Ovary (tissue), 3 donors: ENCODE measurements around the gene GRIK1.

Source experiments
- CTCF ChIP-seq, 3 donors: fragments of 450-650 bp in 2 of 3; fragments of 200-600 bp in 1 of 3; IDR thresholded peaks; one replicate each; pipeline versions ENCODE4 v1.5.1 to v1.8.0; 2016 to 2022; ENCODE audit warnings: antibody characterized with exemption in 3 of 3, mild to moderate bottlenecking in 1 of 3
- POLR2A ChIP-seq: fragments of 450-650 bp; IDR thresholded peaks from one replicate; pipeline ENCODE4 v1.6.1; 2017; ENCODE audit warnings: antibody characterized with exemption, mild to moderate bottlenecking, moderate library complexity
- donor health status: DM: no; HTN: no; CAD: no.

DNA sequence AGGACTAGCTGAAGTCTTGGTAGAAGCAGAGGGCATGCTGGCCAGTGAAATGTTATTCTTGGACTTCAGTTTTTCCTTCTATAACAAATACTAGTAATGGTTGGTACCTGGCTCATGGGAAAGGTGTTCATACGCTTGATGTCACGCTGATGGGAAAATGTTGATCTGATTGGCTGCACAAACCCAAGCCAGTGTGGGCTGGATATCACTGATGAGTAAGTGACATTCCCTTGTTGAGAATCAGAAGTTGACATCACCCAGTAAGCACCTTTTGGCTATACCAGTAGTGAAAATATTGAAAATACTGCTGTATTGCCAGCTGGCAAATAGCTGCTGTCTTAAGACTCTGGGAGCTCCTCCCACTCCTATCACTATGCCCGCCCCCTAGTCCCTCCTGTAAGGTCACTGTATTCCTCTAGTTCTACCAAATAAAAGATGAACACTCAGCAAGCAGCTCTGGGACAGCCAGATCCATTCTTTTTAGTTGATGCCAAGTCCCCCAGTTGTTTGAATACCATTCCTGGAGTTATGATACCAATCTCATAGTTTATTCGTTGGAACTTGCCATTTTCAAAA is 168.2 kb downstream of the GRIK1 start:
- TF ChIP-seq CTCF (IDR thresholded peaks at IDR 0.05) (no peak), POLR2A (no peak)
